HEK293 (cell line): ENCODE measurements around the gene CORO1C.

ENCODE experiments used
- CTCF ChIA-PET: fragments of 350-600 bp; formaldehyde crosslinking; extraction: SDS; loops from one replicate; lab custom pipeline; 2021; ENCODE audit warnings: antibody characterized with exemption; lab: Yijun Ruan, JAX
- POLR2A ChIA-PET: fragments of 300-600 bp; formaldehyde crosslinking; extraction: SDS; loops from one replicate; lab custom pipeline; 2020; ENCODE audit warnings: antibody characterized with exemption, inconsistent platforms; lab: Yijun Ruan, JAX
- H3K27ac ChIP-seq: fragments of 200-500 bp; sonication (Bioruptor generic); 2 replicates; pipeline ENCODE4 v1.5.1; 2014; ENCODE audit warnings: low read depth, low read length, control low read depth, inconsistent platforms; ENCODE audit errors: extremely low read depth
- H3K36me3 ChIP-seq, 2 experiments: fragments of 200-500 bp in 1 of 2; sonication (Bioruptor generic) in 1 of 2; 1 replicate in 1 of 2; 2 replicates in 1 of 2; pipeline ENCODE4 v1.5.1; 2014 to 2017; ENCODE audit warnings: inconsistent platforms in 2 of 2, low read length in 2 of 2; ENCODE audit not compliant: control insufficient read depth in 2 of 2, insufficient read depth in 1 of 2
- H3K4me1 ChIP-seq: fragments of 200-500 bp; sonication (Bioruptor generic); 2 replicates; pipeline ENCODE4 v1.5.1; 2014; ENCODE audit warnings: mild to moderate bottlenecking, low read length, inconsistent platforms; ENCODE audit not compliant: control insufficient read depth, insufficient read depth
- H3K4me3 ChIP-seq: 2 replicates; pipeline ENCODE4 v1.5.1; 2011; ENCODE audit warnings: low read depth, mild to moderate bottlenecking, control low read depth, low read length, moderate library complexity
- H3K9me3 ChIP-seq: fragments of 200-500 bp; sonication (Bioruptor generic); 2 replicates; pipeline ENCODE4 v1.5.1; 2014; ENCODE audit warnings: low read depth, low read length, inconsistent platforms; ENCODE audit not compliant: control insufficient read depth, insufficient read depth
- GLI2 ChIP-seq: fragments of 450-650 bp; formaldehyde crosslinking; IDR thresholded peaks from 2 replicates; pipeline ENCODE4; 2017; ENCODE audit warnings: missing biosample characterization, missing genetic modification characterization, low read depth, borderline replicate concordance
- GLIS2 ChIP-seq: fragments of 450-650 bp; formaldehyde crosslinking; IDR thresholded peaks from 2 replicates; pipeline ENCODE4 v1.5.1; 2016; ENCODE audit warnings: missing biosample characterization, missing genetic modification characterization
- SCRT1 ChIP-seq: fragments of 450-650 bp; formaldehyde crosslinking; IDR thresholded peaks from 2 replicates; pipeline ENCODE4 v1.5.1; 2016; ENCODE audit warnings: missing biosample characterization, missing genetic modification characterization, borderline replicate concordance
- SCRT2 ChIP-seq: fragments of 450-650 bp; formaldehyde crosslinking; IDR thresholded peaks from 2 replicates; pipeline ENCODE4 v1.5.1; 2016; ENCODE audit warnings: missing biosample characterization, missing genetic modification characterization
- SP3 ChIP-seq: fragments of 450-650 bp; formaldehyde crosslinking; IDR thresholded peaks from 2 replicates; pipeline ENCODE4 v1.5.1; 2016; ENCODE audit warnings: missing biosample characterization, missing genetic modification characterization
- YY2 ChIP-seq: fragments of 450-650 bp; formaldehyde crosslinking; IDR thresholded peaks from 2 replicates; pipeline ENCODE4 v1.5.1; 2016; ENCODE audit warnings: missing biosample characterization, missing genetic modification characterization
- ZBTB20 ChIP-seq: fragments of 450-650 bp; formaldehyde crosslinking; IDR thresholded peaks from 2 replicates; pipeline ENCODE4 v1.5.1; 2016; ENCODE audit warnings: missing biosample characterization, missing genetic modification characterization
- ZBTB8A ChIP-seq: fragments of 450-650 bp; formaldehyde crosslinking; IDR thresholded peaks from 2 replicates; pipeline ENCODE4 v1.5.1; 2016; ENCODE audit warnings: missing biosample characterization, missing genetic modification characterization
- ZNF112 ChIP-seq: fragments of 450-650 bp; formaldehyde crosslinking; IDR thresholded peaks from 2 replicates; pipeline ENCODE4 v1.5.0; 2017; ENCODE audit warnings: missing biosample characterization, missing genetic modification characterization
- ZNF16 ChIP-seq: fragments of 450-650 bp; formaldehyde crosslinking; IDR thresholded peaks from 2 replicates; pipeline ENCODE4 v1.5.1; 2016; ENCODE audit warnings: low read depth, missing biosample characterization, missing genetic modification characterization
- ZNF571 ChIP-seq: fragments of 450-650 bp; formaldehyde crosslinking; IDR thresholded peaks from 2 replicates; pipeline ENCODE4 v1.5.0; 2017; ENCODE audit warnings: missing biosample characterization, missing genetic modification characterization
- ZNF670 ChIP-seq: fragments of 450-650 bp; formaldehyde crosslinking; IDR thresholded peaks from 2 replicates; pipeline ENCODE4 v1.5.1; 2016; ENCODE audit warnings: missing biosample characterization, missing genetic modification characterization, low read depth
- ZNF701 ChIP-seq: fragments of 450-650 bp; formaldehyde crosslinking; IDR thresholded peaks from 2 replicates; pipeline ENCODE4 v1.5.1; 2016; ENCODE audit warnings: missing biosample characterization, missing genetic modification characterization
- TF ChIP-seq, protein P1 (sequence below): fragments of 450-650 bp; formaldehyde crosslinking; IDR thresholded peaks from 2 replicates; pipeline ENCODE4 v1.5.1; 2016; ENCODE audit warnings: missing biosample characterization, missing genetic modification characterization
- TF ChIP-seq, protein P2 (sequence below): fragments of 450-650 bp; formaldehyde crosslinking; conservative IDR thresholded peaks from 2 replicates; pipeline ENCODE4 v1.5.1; 2016; ENCODE audit warnings: low read depth, missing biosample characterization, missing genetic modification characterization
- TF ChIP-seq, protein P3 (sequence below): fragments of 450-650 bp; formaldehyde crosslinking; IDR thresholded peaks from 2 replicates; pipeline ENCODE4; 2016; ENCODE audit warnings: missing biosample characterization, missing genetic modification characterization
- TF ChIP-seq, protein P4 (sequence below): fragments of 450-650 bp; formaldehyde crosslinking; IDR thresholded peaks from 2 replicates; pipeline ENCODE4 v1.5.1; 2016; ENCODE audit warnings: missing biosample characterization, missing genetic modification characterization

The CORO1C gene

DNA sequence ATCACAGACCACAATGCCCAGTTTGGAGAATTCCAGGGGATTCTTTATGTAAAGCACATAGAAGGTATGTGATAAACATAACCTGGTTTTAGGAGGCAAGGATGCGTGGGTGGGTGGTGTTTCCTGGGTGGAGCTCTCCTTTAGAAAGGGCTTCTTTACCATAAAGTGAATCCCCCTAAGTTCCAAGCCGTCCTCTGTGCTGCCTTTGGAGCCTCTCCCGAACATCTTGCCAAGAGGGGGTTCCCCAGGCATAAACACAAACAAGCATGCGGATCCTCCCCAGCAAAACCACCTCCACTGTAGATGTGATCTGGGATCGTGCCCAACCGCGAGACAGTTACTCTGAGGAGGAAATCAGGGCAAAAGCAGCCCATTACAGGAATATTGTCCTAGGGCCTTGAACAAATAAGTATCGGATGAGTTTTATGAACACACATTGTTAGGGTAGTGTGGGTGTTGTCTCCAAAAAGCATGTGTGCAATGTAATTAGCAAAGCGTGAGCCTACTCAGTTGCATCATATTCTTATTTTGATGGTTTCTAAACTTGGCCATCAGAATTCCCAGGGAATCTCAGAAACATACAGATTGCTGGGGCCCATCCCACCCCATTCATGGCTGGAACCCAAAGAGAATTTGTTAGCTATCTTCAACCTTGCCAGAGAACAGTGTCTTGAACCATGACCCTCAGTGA is 48.8 kb upstream of the CORO1C start:
- H3K36me3 ChIP-seq = peaks cover 0 to 10% of the 10 kb centered on the region in 2 experiments; a peak in 1 of 3 replicates
- ChIA-PET POLR2A (interaction anchor here (0.5 to 0.7 kb wide), 2 partner anchors 29 to 256 kb away, joined by 4 to 6 read pairs; no protein-coding TSS in a partner anchor), CTCF (interaction anchor here (1.0 to 1.4 kb wide), 2 partner anchors 23 to 116 kb away, joined by 3 to 5 read pairs; no protein-coding TSS in a partner anchor)
- no peak overlapping the region for H3K4me3 ChIP-seq
- H3K9me3 ChIP-seq = no peaks in the 10 kb centered on the region
- no peaks in the 10 kb centered on the region for H3K4me1 ChIP-seq
- TF ChIP-seq, protein P1, sequence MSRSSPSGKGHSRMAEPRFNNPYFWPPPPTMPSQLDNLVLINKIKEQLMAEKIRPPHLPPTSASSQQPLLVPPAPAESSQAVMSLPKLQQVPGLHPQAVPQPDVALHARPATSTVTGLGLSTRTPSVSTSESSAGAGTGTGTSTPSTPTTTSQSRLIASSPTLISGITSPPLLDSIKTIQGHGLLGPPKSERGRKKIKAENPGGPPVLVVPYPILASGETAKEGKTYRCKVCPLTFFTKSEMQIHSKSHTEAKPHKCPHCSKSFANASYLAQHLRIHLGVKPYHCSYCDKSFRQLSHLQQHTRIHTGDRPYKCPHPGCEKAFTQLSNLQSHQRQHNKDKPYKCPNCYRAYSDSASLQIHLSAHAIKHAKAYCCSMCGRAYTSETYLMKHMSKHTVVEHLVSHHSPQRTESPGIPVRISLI (tag by site-specific recombination) = no peak
- TF ChIP-seq ZBTB20 = peak; percentile 90
- H3K27ac ChIP-seq = no peak overlapping the region

DNA sequence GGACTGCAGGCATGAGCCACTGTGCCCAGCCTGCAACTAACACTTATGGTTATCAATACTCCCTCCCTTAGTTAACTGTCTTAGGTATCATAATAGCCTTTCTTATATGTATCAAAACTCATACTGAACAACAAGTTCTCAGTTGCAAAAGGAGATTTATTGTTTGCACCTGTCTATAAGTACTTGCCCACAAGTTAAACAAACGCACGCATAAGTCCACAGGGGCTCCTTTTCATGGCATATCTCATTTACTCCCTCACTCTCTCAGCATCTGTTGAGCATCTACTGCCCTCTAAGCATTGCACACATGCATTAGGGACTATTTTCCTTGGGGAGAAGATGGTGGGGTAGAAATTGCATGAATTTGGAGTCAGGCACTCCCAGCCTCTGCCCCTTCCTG is 46.7 kb upstream of the CORO1C start:
- Histone ChIP-seq H3K27ac (no peak overlapping the region), H3K36me3 (no peaks in the 10 kb centered on the region), H3K4me1 (no peaks in the 10 kb centered on the region), H3K9me3 (no peaks in the 10 kb centered on the region), H3K4me3 (no peak overlapping the region)
- POLR2A ChIA-PET = no interaction called here
- CTCF ChIA-PET = no interaction called here
- TF ChIP-seq GLI2 (no peak), SCRT2 (tag by site-specific recombination) (peak; percentile 33; the same call in 1 of the 2 replicates), SCRT1 (peak; percentile 87)

DNA sequence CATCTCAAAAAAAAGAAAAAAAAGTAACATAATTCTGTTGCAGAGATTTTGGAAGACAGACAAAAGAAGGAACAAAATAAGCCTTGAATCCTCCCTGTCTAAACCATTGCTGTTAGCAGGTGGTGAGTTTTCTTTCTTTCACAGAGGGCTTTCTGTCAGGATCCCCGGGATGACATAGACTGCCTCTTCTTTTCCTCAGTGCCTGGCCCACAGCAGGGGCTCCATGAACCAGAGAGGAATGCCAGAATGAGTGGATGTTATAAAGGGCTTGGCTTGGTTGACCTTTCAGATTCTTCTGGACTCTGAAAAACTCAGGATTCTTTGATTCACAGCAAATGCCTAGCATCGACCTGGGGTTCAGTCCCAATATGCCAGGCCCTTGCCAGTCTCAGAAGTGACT is 45.8 kb upstream of the CORO1C start:
- no peaks in the 10 kb centered on the region for H3K36me3 ChIP-seq
- POLR2A ChIA-PET = no interaction called here
- H3K27ac ChIP-seq = no peak overlapping the region
- CTCF ChIA-PET = no interaction called here
- H3K4me3 ChIP-seq = no peak overlapping the region
- TF ChIP-seq ZNF701 (no peak), ZBTB8A (tag by site-specific recombination) (no peak), SP3 (no peak), ZNF16 (tag by site-specific recombination) (no peak), GLIS2 (tag by site-specific recombination) (no peak), ZNF571 (tag by site-specific recombination) (no peak), ZNF670 (tag by site-specific recombination) (no peak), ZNF112 (tag by site-specific recombination) (no peak), YY2 (tag by site-specific recombination) (no peak)
- TF ChIP-seq, protein P1 (tag by site-specific recombination) = no peak
- TF ChIP-seq, protein P2, sequence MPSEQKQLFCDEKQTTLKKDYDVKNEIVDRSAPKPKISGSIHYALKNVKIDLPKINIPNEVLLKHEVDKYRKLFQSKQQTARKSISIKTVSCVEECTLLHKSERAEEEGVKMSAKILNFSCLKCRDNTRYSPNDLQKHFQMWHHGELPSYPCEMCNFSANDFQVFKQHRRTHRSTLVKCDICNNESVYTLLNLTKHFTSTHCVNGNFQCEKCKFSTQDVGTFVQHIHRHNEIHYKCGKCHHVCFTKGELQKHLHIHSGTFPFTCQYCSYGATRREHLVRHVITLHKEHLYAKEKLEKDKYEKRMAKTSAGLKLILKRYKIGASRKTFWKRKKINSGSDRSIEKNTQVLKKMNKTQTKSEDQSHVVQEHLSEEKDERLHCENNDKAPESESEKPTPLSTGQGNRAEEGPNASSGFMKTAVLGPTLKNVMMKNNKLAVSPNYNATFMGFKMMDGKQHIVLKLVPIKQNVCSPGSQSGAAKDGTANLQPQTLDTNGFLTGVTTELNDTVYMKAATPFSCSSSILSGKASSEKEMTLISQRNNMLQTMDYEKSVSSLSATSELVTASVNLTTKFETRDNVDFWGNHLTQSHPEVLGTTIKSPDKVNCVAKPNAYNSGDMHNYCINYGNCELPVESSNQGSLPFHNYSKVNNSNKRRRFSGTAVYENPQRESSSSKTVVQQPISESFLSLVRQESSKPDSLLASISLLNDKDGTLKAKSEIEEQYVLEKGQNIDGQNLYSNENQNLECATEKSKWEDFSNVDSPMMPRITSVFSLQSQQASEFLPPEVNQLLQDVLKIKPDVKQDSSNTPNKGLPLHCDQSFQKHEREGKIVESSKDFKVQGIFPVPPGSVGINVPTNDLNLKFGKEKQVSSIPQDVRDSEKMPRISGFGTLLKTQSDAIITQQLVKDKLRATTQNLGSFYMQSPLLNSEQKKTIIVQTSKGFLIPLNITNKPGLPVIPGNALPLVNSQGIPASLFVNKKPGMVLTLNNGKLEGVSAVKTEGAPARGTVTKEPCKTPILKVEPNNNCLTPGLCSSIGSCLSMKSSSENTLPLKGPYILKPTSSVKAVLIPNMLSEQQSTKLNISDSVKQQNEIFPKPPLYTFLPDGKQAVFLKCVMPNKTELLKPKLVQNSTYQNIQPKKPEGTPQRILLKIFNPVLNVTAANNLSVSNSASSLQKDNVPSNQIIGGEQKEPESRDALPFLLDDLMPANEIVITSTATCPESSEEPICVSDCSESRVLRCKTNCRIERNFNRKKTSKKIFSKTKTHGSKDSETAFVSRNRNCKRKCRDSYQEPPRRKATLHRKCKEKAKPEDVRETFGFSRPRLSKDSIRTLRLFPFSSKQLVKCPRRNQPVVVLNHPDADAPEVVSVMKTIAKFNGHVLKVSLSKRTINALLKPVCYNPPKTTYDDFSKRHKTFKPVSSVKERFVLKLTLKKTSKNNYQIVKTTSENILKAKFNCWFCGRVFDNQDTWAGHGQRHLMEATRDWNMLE (tag by site-specific recombination) = no peak
- TF ChIP-seq, protein P3, sequence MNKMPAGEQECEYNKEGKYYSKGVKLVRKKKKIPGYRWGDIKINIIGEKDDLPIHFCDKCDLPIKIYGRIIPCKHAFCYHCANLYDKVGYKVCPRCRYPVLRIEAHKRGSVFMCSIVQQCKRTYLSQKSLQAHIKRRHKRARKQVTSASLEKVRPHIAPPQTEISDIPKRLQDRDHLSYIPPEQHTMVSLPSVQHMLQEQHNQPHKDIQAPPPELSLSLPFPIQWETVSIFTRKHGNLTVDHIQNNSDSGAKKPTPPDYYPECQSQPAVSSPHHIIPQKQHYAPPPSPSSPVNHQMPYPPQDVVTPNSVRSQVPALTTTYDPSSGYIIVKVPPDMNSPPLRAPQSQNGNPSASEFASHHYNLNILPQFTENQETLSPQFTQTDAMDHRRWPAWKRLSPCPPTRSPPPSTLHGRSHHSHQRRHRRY (tag by site-specific recombination) = no peak
- TF ChIP-seq, protein P4, sequence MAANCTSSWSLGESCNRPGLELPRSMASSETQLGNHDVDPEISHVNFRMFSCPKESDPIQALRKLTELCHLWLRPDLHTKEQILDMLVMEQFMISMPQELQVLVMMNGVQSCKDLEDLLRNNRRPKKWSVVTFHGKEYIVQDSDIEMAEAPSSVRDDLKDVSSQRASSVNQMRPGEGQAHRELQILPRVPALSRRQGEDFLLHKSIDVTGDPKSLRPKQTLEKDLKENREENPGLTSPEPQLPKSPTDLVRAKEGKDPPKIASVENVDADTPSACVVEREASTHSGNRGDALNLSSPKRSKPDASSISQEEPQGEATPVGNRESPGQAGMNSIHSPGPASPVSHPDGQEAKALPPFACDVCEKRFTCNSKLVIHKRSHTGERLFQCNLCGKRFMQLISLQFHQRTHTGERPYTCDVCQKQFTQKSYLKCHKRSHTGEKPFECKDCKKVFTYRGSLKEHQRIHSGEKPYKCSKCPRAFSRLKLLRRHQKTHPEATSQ (tag by site-specific recombination) = no peak
- H3K9me3 ChIP-seq = no peaks in the 10 kb centered on the region
- no peaks in the 10 kb centered on the region for H3K4me1 ChIP-seq
